GM11168 (cell line): ENCODE results near the gene KRTAP4-5.
"Not testable (repeated sequence)": the region's sequence is repeated elsewhere in the genome, so short reads cannot be mapped to it uniquely, and the experiment has no call there.

Source experiments
- in situ Hi-C: fragments of 300-500 bp; cut with MboI; formaldehyde crosslinking; loops from one replicate; pipeline ENCODE4 v1.12.0; 2022; ENCODE audit warnings: low sequenced_read_pairs; ENCODE audit not compliant: unreplicated experiment

The KRTAP4-5 gene

GRCh38 chr17:41149652-41149985 is at the start of gene KRTAP4-5:
TSS of gene KRTAP4-5 (minus strand) at chr17:41149825. CDS start at chr17:41149767, 58 bp downstream.
- in situ Hi-C loops: no loop called here

- in situ Hi-C loops: no loop called here
These were observed 46.4 kb upstream of the KRTAP4-5 start for GRCh38 chr17:41196068-41196467.

- in situ Hi-C loops: no loop called here
These were observed 40.7 kb upstream of the KRTAP4-5 start for GRCh38 chr17:41190328-41190727.

- in situ Hi-C loops: not testable (repeated sequence)
These were observed 40.3 kb upstream of the KRTAP4-5 start, which contains the start of gene KRTAP9-1 for GRCh38 chr17:41189837-41190318. TSS of gene KRTAP9-1 (plus strand) at chr17:41189887. CDS start at chr17:41189887, 0 bp downstream.

- in situ Hi-C loops: no loop called here
These were observed 37.2 kb upstream of the KRTAP4-5 start for GRCh38 chr17:41186872-41187271.

GRCh38 chr17:41185001-41185400 is 35.4 kb upstream of the KRTAP4-5 start:
- in situ Hi-C loops: no loop called here

- in situ Hi-C loops: no loop called here
These were observed 34.9 kb upstream of the KRTAP4-5 start, which contains the start of gene KRTAP4-1 for GRCh38 chr17:41184480-41184961. TSS of gene KRTAP4-1 (minus strand) at chr17:41184911. CDS start at chr17:41184854, 57 bp downstream.

GRCh38 chr17:41178843-41179616 is 29.4 kb upstream of the KRTAP4-5 start:
- in situ Hi-C loops: no loop called here

GRCh38 chr17:41178341-41178740 is 28.7 kb upstream of the KRTAP4-5 start:
- in situ Hi-C loops: no loop called here

GRCh38 chr17:41177727-41178271 is 28.2 kb upstream of the KRTAP4-5 start, which contains the start of gene KRTAP4-2:
TSS of gene KRTAP4-2 (minus strand) at chr17:41178221. CDS start at chr17:41178164, 57 bp downstream.
- in situ Hi-C loops: no loop called here

GRCh38 chr17:41176744-41177387 is 27.2 kb upstream of the KRTAP4-5 start:
- in situ Hi-C loops: no loop called here

- in situ Hi-C loops: no loop called here
These were observed 22.3 kb upstream of the KRTAP4-5 start for GRCh38 chr17:41171886-41172285.

GRCh38 chr17:41168121-41168520 is 18.5 kb upstream of the KRTAP4-5 start, which contains the start of gene KRTAP4-3:
TSS of gene KRTAP4-3 (minus strand) at chr17:41168221. CDS start at chr17:41168172, 49 bp downstream.
- in situ Hi-C loops: no loop called here

GRCh38 chr17:41167561-41167960 is 17.9 kb upstream of the KRTAP4-5 start:
- in situ Hi-C loops: no loop called here

- in situ Hi-C loops: no loop called here
These were observed 14.2 kb upstream of the KRTAP4-5 start for GRCh38 chr17:41163828-41164227.

- in situ Hi-C loops: no loop called here
These were observed 11.0 kb upstream of the KRTAP4-5 start, which contains the start of gene KRTAP4-4 for GRCh38 chr17:41160648-41161047. TSS of gene KRTAP4-4 (minus strand) at chr17:41160748. CDS start at chr17:41160691, 57 bp downstream.

GRCh38 chr17:41160190-41160589 is 10.6 kb upstream of the KRTAP4-5 start:
- in situ Hi-C loops: not testable (repeated sequence)

GRCh38 chr17:41153856-41154255 is 4.2 kb upstream of the KRTAP4-5 start:
- in situ Hi-C loops: no loop called here

GRCh38 chr17:41151525-41151924 is 1.9 kb upstream of the KRTAP4-5 start:
- in situ Hi-C loops: no loop called here

GRCh38 chr17:41150026-41150425 is 401 bp upstream of the KRTAP4-5 start:
- in situ Hi-C loops: no loop called here
